HL-60 (cell line): ENCODE data around the gene HRH1.

ENCODE experiments used
- CTCF ChIP-seq: IDR thresholded peaks from one replicate; pipeline ENCODE4 v1.5.1; 2011; ENCODE audit warnings: low read length, control low read depth, inconsistent platforms; ENCODE audit not compliant: insufficient read depth
- GABPA ChIP-seq: IDR thresholded peaks from 2 replicates; pipeline ENCODE4 v1.6.1; 2012; ENCODE audit warnings: low read depth
- POLR2AphosphoS5 ChIP-seq: IDR thresholded peaks from 2 replicates; pipeline ENCODE4 v1.6.1; 2012; ENCODE audit warnings: low read depth
- REST ChIP-seq: IDR thresholded peaks from 2 replicates; pipeline ENCODE4 v1.6.1; 2012; ENCODE audit warnings: low read depth; ENCODE audit not compliant: insufficient replicate concordance

- TF ChIP-seq CTCF (no peak), GABPA (no peak), POLR2AphosphoS5 (no peak), REST (no peak)
Observed at GRCh38 chr3:11201251-11202019, 47.1 kb downstream of the HRH1 start.
